ENCODE data around the gene PHOX2B. TPM values are rescaled to one million over a fixed set of nuclear protein-coding genes. Genes with fewer than 3 reads are reported as not detected.

The PHOX2B gene
- total RNA-seq, 1 experiment from 2014 or later = not detected

GRCh38 chr4:41722181-41722580 is 26.3 kb downstream of the PHOX2B start:
- Mint-ChIP-seq H3K4me3 (ENCODE audit: unreplicated experiment) (no peak overlapping the region), H3K4me1 (ENCODE audit: low read depth, unreplicated experiment) (no peaks in the 10 kb centered on the region), H3K9me3 (ENCODE audit: unreplicated experiment) (peaks cover 11% of the 10 kb centered on the region), H3K27ac (ENCODE audit: unreplicated experiment) (no peak overlapping the region), H3K36me3 (ENCODE audit: insufficient read depth, unreplicated experiment) (no peaks in the 10 kb centered on the region), H3K27me3 (ENCODE audit: insufficient read depth, unreplicated experiment) (peaks cover 24% of the 10 kb centered on the region)
- DNase-seq = no peak
- Histone ChIP-seq H3K4me1 (no peaks in the 10 kb centered on the region), H3K36me3 (ENCODE audit: control insufficient read depth, insufficient read depth, low read length) (no peaks in the 10 kb centered on the region), H3K27me3 (replicated peaks; ENCODE audit: control insufficient read depth, insufficient read depth, low read length) (no peaks in the 10 kb centered on the region), H3K4me3 (ENCODE audit: low read depth, low read length) (no peak overlapping the region), H3K9me3 (0 out of 2 replicates have a peak, but pooled peaks cover 2% of the 10 kb centered on the region)
- no TSS peak for BruUV-seq (replicated peaks)
- intact Hi-C loops (cut with micrococcal nuclease; ENCODE audit: unreplicated experiment) = no loop called here
- no peak for TF ChIP-seq CTCF (IDR thresholded peaks at IDR 0.05; ENCODE audit: insufficient read depth in 1 of 2, low read depth in 1 of 2, low read length in 1 of 2, severe bottlenecking in 1 of 2, unreplicated experiment in 1 of 2)
- ChIA-PET CTCF (no interaction called here), POLR2A (no interaction called here)

- Mint-ChIP-seq H3K4me1 (ENCODE audit: low read depth, unreplicated experiment) (no peaks in the 10 kb centered on the region), H3K27me3 (ENCODE audit: insufficient read depth, unreplicated experiment) (peaks cover 22% of the 10 kb centered on the region), H3K36me3 (ENCODE audit: insufficient read depth, unreplicated experiment) (no peaks in the 10 kb centered on the region), H3K4me3 (ENCODE audit: unreplicated experiment) (no peak overlapping the region), H3K9me3 (ENCODE audit: unreplicated experiment) (no peaks in the 10 kb centered on the region), H3K27ac (ENCODE audit: unreplicated experiment) (no peak overlapping the region)
- intact Hi-C loops (cut with micrococcal nuclease; ENCODE audit: unreplicated experiment) = no loop called here
- POLR2A ChIA-PET = no interaction called here
- Histone ChIP-seq H3K4me3 (ENCODE audit: low read depth, low read length) (no peak overlapping the region), H3K9me3 (no peaks in the 10 kb centered on the region), H3K27me3 (replicated peaks; ENCODE audit: control insufficient read depth, insufficient read depth, low read length) (no peaks in the 10 kb centered on the region), H3K36me3 (ENCODE audit: control insufficient read depth, insufficient read depth, low read length) (no peaks in the 10 kb centered on the region), H3K4me1 (no peaks in the 10 kb centered on the region)
- BruUV-seq (replicated peaks) = no TSS peak
- no peak for DNase-seq
- CTCF ChIA-PET = no interaction called here
- no peak for TF ChIP-seq CTCF (IDR thresholded peaks at IDR 0.05; ENCODE audit: insufficient read depth in 1 of 2, low read depth in 1 of 2, low read length in 1 of 2, severe bottlenecking in 1 of 2, unreplicated experiment in 1 of 2)
Measured at GRCh38 chr4:41719417-41719816, 29.1 kb downstream of the PHOX2B start.

GRCh38 chr4:41718907-41719306 is 29.6 kb downstream of the PHOX2B start:
- H3K4me1 Mint-ChIP-seq (ENCODE audit: low read depth, unreplicated experiment) = no peaks in the 10 kb centered on the region
- Histone ChIP-seq H3K4me1 (no peaks in the 10 kb centered on the region), H3K9me3 (no peaks in the 10 kb centered on the region), H3K27me3 (replicated peaks; ENCODE audit: control insufficient read depth, insufficient read depth, low read length) (no peaks in the 10 kb centered on the region), H3K36me3 (ENCODE audit: control insufficient read depth, insufficient read depth, low read length) (no peaks in the 10 kb centered on the region), H3K4me3 (ENCODE audit: low read depth, low read length) (no peak overlapping the region)
- intact Hi-C loops (cut with micrococcal nuclease; ENCODE audit: unreplicated experiment) = no loop called here
- no peaks in the 10 kb centered on the region for H3K36me3 Mint-ChIP-seq (ENCODE audit: insufficient read depth, unreplicated experiment)
- no peak overlapping the region for H3K27ac Mint-ChIP-seq (ENCODE audit: unreplicated experiment)
- H3K4me3 Mint-ChIP-seq (ENCODE audit: unreplicated experiment) = no peak overlapping the region
- no peaks in the 10 kb centered on the region for H3K9me3 Mint-ChIP-seq (ENCODE audit: unreplicated experiment)
- ChIA-PET POLR2A (no interaction called here), CTCF (no interaction called here)
- no TSS peak for BruUV-seq (replicated peaks)
- no peak for TF ChIP-seq CTCF (IDR thresholded peaks at IDR 0.05; ENCODE audit: insufficient read depth in 1 of 2, low read depth in 1 of 2, low read length in 1 of 2, severe bottlenecking in 1 of 2, unreplicated experiment in 1 of 2)
- DNase-seq = no peak
- peaks cover 21% of the 10 kb centered on the region for H3K27me3 Mint-ChIP-seq (ENCODE audit: insufficient read depth, unreplicated experiment)

All from Caco-2 (cell line).